PFSK-1 (cell line): ENCODE data around the gene GPR84.

ENCODE experiments used
- FOXP2 ChIP-seq: optimal IDR thresholded peaks from 2 replicates; pipeline ENCODE3; 2011; ENCODE audit warnings: borderline replicate concordance, control low read depth, inconsistent platforms; ENCODE audit not compliant: insufficient read depth; ENCODE audit errors: extremely low read length, extremely low read depth
- POLR2AphosphoS5 ChIP-seq: IDR thresholded peaks from 2 replicates; pipeline ENCODE4 v1.6.1; 2012; ENCODE audit warnings: low read depth, mild to moderate bottlenecking, control low read depth, low read length, moderate library complexity
- REST ChIP-seq, 2 experiments: IDR thresholded peaks; 2 replicates each; pipeline versions ENCODE4 v1.6.1 to v1.8.0; 2011 to 2012; ENCODE audit warnings: low read depth in 2 of 2, low read length in 2 of 2, control low read depth in 1 of 2, inconsistent platforms in 1 of 2, mild to moderate bottlenecking in 1 of 2, moderate library complexity in 1 of 2; ENCODE audit not compliant: insufficient read depth in 1 of 2
- SIN3A ChIP-seq: IDR thresholded peaks from 2 replicates; pipeline ENCODE4 v1.6.1; 2012; ENCODE audit warnings: mild to moderate bottlenecking, low read length, moderate library complexity, borderline replicate concordance; ENCODE audit not compliant: insufficient read depth
- TAF1 ChIP-seq: IDR thresholded peaks from 2 replicates; pipeline ENCODE4 v1.6.1; 2012; ENCODE audit warnings: low read length, control low read depth, borderline replicate concordance; ENCODE audit not compliant: insufficient read depth

GPR84 gene

GRCh38 chr12:54404061-54405004 is 40.0 kb upstream of the GPR84 start:
- TF ChIP-seq POLR2AphosphoS5 (no peak), SIN3A (no peak), REST (IDR thresholded peaks at IDR 0.05; ENCODE audit: insufficient read depth in 1 of 2, low read depth in 2 of 2, low read length in 2 of 2) (no peak), TAF1 (no peak), FOXP2 (no peak)

DNA sequence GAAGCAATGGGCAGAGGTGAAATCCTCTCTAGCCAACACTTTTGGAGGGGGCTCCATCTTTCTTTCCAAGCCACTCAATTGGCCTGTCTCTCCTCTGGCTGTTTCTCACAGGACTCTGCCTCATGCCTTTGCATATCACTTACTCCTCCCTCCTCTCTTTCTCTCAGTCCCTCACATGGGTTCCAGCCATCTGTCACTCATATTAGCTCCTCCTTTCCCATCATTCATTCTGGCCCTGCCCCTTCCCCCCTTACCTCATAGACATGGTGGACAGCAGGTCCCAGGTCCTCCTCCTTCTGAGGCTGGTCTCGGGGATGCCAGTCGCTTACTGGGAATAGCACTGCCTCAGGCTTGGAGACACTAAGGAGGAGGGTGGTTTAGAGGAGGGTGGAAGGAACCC is 36.8 kb upstream of the GPR84 start:
- TF ChIP-seq FOXP2: no peak
- TF ChIP-seq REST (IDR thresholded peaks at IDR 0.05; ENCODE audit: insufficient read depth in 1 of 2, low read depth in 2 of 2, low read length in 2 of 2): no peak

GRCh38 chr12:54398995-54399793 is 34.9 kb upstream of the GPR84 start:
- no peak for TF ChIP-seq SIN3A
- TF ChIP-seq POLR2AphosphoS5: no peak
- TF ChIP-seq FOXP2: no peak
- no peak for TF ChIP-seq REST (IDR thresholded peaks at IDR 0.05; ENCODE audit: insufficient read depth in 1 of 2, low read depth in 2 of 2, low read length in 2 of 2)
- TF ChIP-seq TAF1: no peak

DNA sequence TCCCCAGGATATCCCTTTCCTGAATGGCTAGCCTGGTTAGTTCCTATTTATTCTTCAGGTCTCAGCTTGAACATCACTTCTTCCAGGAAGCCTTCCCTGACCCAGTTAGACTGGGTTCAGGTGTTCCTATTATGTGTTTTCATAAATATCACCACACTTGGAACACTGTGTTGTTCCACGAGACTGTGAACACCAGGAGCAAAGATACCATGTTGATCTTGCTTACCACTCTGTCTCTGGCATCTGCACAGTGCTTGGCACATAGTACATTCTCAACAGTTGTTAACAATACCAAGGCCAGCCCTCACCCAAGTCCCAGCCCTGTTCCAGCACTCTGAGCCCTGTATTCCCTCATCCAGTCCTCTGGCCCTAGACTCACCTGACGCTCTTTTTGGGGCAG is 33.9 kb upstream of the GPR84 start:
- TF ChIP-seq TAF1 (no peak), REST (IDR thresholded peaks at IDR 0.05; ENCODE audit: insufficient read depth in 1 of 2, low read depth in 2 of 2, low read length in 2 of 2) (no peak), SIN3A (no peak), POLR2AphosphoS5 (no peak), FOXP2 (no peak)
